LNCAP (cell line): ENCODE data around the gene VHLL.

Experiments
- TF ChIP-seq, protein P1 (sequence below): fragments of 450-650 bp; IDR thresholded peaks from 2 replicates; pipeline ENCODE4 v1.5.1; 2017; ENCODE audit warnings: mild to moderate bottlenecking

The VHLL gene

DNA sequence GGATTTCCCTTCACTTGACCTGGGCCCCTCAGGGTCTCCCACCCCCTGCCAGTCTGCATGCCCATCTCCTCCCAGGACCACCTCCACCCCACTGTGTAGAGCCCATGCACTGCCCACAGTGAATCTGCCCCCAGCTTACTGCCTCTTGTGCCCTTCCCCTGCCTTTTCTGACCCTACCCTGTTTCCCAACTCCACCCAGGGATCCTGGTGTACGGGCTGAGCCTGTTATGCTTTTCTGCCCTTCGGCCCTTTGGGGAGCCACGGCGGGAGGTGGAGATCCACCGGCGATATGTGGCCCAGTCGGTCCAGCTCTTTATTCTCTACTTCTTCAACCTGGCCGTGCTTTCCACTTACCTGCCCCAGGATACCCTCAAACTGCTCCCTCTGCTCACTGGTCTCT is 13.0 kb downstream of the VHLL start:
- TF ChIP-seq, protein P1, sequence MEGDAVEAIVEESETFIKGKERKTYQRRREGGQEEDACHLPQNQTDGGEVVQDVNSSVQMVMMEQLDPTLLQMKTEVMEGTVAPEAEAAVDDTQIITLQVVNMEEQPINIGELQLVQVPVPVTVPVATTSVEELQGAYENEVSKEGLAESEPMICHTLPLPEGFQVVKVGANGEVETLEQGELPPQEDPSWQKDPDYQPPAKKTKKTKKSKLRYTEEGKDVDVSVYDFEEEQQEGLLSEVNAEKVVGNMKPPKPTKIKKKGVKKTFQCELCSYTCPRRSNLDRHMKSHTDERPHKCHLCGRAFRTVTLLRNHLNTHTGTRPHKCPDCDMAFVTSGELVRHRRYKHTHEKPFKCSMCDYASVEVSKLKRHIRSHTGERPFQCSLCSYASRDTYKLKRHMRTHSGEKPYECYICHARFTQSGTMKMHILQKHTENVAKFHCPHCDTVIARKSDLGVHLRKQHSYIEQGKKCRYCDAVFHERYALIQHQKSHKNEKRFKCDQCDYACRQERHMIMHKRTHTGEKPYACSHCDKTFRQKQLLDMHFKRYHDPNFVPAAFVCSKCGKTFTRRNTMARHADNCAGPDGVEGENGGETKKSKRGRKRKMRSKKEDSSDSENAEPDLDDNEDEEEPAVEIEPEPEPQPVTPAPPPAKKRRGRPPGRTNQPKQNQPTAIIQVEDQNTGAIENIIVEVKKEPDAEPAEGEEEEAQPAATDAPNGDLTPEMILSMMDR, result no peak

GRCh38 chr1:156285437-156285836 is 13.7 kb downstream of the VHLL start:
- TF ChIP-seq, protein P1, result no peak

DNA sequence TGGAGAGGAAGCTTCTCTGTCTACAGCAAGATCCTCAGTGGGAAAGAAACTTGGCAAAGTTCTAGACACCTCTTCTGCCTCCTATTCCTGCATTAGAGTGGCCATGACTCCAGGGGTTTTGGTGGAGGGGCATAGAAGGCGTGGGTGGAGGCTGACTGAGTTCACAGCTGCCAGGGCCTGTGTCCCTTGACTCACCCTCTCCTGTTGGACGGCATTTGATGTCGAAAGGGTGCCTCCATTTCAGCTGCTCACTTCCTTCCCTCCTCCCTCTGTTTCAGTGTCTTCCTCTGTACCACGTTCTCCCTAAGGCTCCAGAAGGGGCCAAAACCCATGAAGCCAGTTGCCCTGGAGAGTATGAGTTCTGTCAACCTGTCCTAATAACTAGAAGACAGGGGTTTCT is 14.3 kb downstream of the VHLL start:
- TF ChIP-seq, protein P1, result no peak

DNA sequence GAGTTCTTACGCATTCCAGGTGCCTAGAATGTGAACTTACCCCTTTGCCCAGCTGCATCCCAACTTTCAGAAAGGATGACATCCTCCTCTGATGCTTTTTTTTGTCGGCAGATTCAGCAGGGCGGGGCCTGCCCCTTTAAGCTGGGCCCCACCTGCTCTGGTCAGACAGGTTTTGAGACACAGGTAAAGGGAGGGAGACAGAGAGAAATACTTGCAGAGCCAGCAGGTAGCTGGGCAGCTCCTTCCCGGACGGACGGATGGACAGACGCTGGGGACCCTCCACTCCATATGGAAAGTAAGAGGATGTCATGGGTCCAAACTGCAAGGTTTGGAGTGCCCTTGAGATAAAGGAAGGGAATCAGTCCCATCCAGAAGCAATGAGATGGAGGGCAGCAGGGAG is 15.0 kb downstream of the VHLL start, which contains the start of gene TMEM79:
TMEM79 (plus strand) TSS at position 214 of the 400 bp plus-strand sequence. CDS start 902 bp downstream, outside the sequence.
- TF ChIP-seq, protein P1, result no peak

- TF ChIP-seq, protein P1, result no peak
Measured at GRCh38 chr1:156283521-156283920, 15.6 kb downstream of the VHLL start.

GRCh38 chr1:156282479-156283222 is 16.5 kb downstream of the VHLL start, which contains the start of gene SMG5:
TSS of gene SMG5 (minus strand) at chr1:156282825. CDS start at chr1:156282680, 145 bp downstream.
- TF ChIP-seq, protein P1, result no peak

- TF ChIP-seq, protein P1, result no peak
Measured at GRCh38 chr1:156281693-156282478, 17.2 kb downstream of the VHLL start.
